HepG2 (cell line): ENCODE measurements around the gene LRIT1. TPM values are rescaled to one million over a fixed set of nuclear protein-coding genes. Genes with fewer than 3 reads are reported as not detected.
A peak's percentile ranks its signal among the peaks of the same experiment; 100 is the strongest.

Experiments used
- ATAC-seq: fragments of 200-7000 bp; cut with Tn5 transposase; 3 replicates; pipeline ENCODE4 v1.9.1; 2020; ENCODE audit warnings: mild to moderate bottlenecking, moderate library complexity
- BruUV-seq: library from RNA; stranded (reverse); fragments of 400-500 nt; replicated peaks from 2 replicates; lab custom pipeline; 2021; lab: Mats Ljungman, UMichigan
- CTCF ChIA-PET: fragments of 300-600 bp; formaldehyde crosslinking; extraction: SDS; loops from one replicate; lab custom pipeline; 2021; ENCODE audit warnings: low total read pairs, inconsistent platforms, low intra/inter-chr PET ratio; lab: Yijun Ruan, JAX
- POLR2A ChIA-PET: fragments of 350-600 bp; sonication (Branson Sonifier 250); formaldehyde crosslinking; loops from one replicate; lab custom pipeline; 2020; ENCODE audit warnings: antibody characterized with exemption, inconsistent platforms; lab: Yijun Ruan, JAX
- DNase-seq: peaks from one replicate; pipeline ENCODE4 v3.0.0-alpha.2; 2015; ENCODE audit warnings: low spot score
- FAIRE-seq: peaks from 3 replicates; lab custom pipeline; 2011; peaks lifted over from hg19 to GRCh38; lab: Jason Lieb, UNC
- H2AFZ ChIP-seq: one replicate; pipeline ENCODE4 v1.6.1; 2011; ENCODE audit warnings: low read length, inconsistent platforms
- H3K27ac ChIP-seq: fragments of 300-600 bp; 3 replicates; pipeline ENCODE4 v1.8.0; 2011; ENCODE audit warnings: mixed run types, mild to moderate bottlenecking, mixed read lengths, low read length, inconsistent platforms; ENCODE audit not compliant: insufficient read depth; ENCODE audit errors: extremely low read length
- H3K27me3 ChIP-seq, 2 experiments: fragments of 200-600 bp in 1 of 2; 2 replicates in 1 of 2; 3 replicates in 1 of 2; pipeline versions ENCODE4 v1.6.0 to v1.8.0; 2011; ENCODE audit warnings: low read length in 2 of 2, mild to moderate bottlenecking in 2 of 2, moderate library complexity in 2 of 2, inconsistent platforms in 1 of 2; ENCODE audit not compliant: insufficient read depth in 2 of 2, control insufficient read depth in 1 of 2
- H3K36me3 ChIP-seq, 2 experiments: fragments of 200-600 bp in 1 of 2; replicated peaks in 1 of 2; 2 replicates in 1 of 2; 3 replicates in 1 of 2; pipeline versions ENCODE4 v1.5.1 to v1.8.0; 2011; ENCODE audit warnings: low read length in 2 of 2, inconsistent platforms in 1 of 2; ENCODE audit not compliant: insufficient read depth in 2 of 2, control insufficient read depth in 1 of 2
- H3K4me1 ChIP-seq: 2 replicates; pipeline ENCODE4 v1.5.1; 2012; ENCODE audit warnings: low read length, inconsistent platforms; ENCODE audit not compliant: insufficient read depth
- H3K4me2 ChIP-seq: 2 replicates; pipeline ENCODE4 v1.6.0; 2011; ENCODE audit warnings: low read depth, low read length, inconsistent platforms
- H3K4me3 ChIP-seq, 3 experiments: fragments of 200-600 bp in 1 of 3; sonication (generic), shearing (Covaris generic) in 1 of 3; replicated peaks in 1 of 3; 2 replicates each; pipeline ENCODE4 v1.5.1; 2011 to 2016; ENCODE audit warnings: low read length in 3 of 3, inconsistent platforms in 2 of 3, low read depth in 2 of 3, mild to moderate bottlenecking in 2 of 3, control low read depth in 1 of 3, mixed read lengths in 1 of 3; ENCODE audit not compliant: insufficient read depth in 1 of 3
- H3K79me2 ChIP-seq: one replicate; pipeline ENCODE4 v1.6.1; 2011; ENCODE audit warnings: low read length, inconsistent platforms; ENCODE audit not compliant: insufficient read depth
- H3K9ac ChIP-seq: 2 replicates; pipeline ENCODE4 v1.6.0; 2011; ENCODE audit warnings: mild to moderate bottlenecking, low read depth, low read length, inconsistent platforms; ENCODE audit not compliant: insufficient read depth
- H3K9me3 ChIP-seq: 2 replicates; pipeline ENCODE4 v1.5.1; 2012; ENCODE audit warnings: mild to moderate bottlenecking, low read length
- H4K20me1 ChIP-seq: 2 replicates; pipeline ENCODE4 v1.6.0; 2011; ENCODE audit warnings: inconsistent platforms, mild to moderate bottlenecking, low read length, moderate library complexity; ENCODE audit not compliant: insufficient read depth
- DRAP1 ChIP-seq: IDR thresholded peaks from 2 replicates; pipeline ENCODE4 v1.6.1; 2016; ENCODE audit warnings: missing genetic modification reagents, missing compliant biosample characterization
- EP300 ChIP-seq, 3 experiments: sonication (generic) in 1 of 3; formaldehyde crosslinking in 1 of 3; IDR thresholded peaks; 2 replicates each; pipeline versions ENCODE4 v1.5.1 to v1.6.1; 2011 to 2020; ENCODE audit warnings: low read depth in 2 of 3, low read length in 2 of 3, borderline replicate concordance in 1 of 3, improper control_type of control experiment in 1 of 3, mild to moderate bottlenecking in 1 of 3, missing genetic modification reagents in 1 of 3, moderate library complexity in 1 of 3
- FOXA3 ChIP-seq: IDR thresholded peaks from 2 replicates; pipeline ENCODE4 v1.6.1; 2016; ENCODE audit warnings: missing genetic modification reagents, missing compliant biosample characterization
- HMG20A ChIP-seq: IDR thresholded peaks from 2 replicates; pipeline ENCODE4 v1.6.1; 2016; ENCODE audit warnings: borderline replicate concordance
- RFX1 ChIP-seq: fragments of 450-650 bp; IDR thresholded peaks from 2 replicates; pipeline ENCODE4 v1.6.1; 2017
- SOX6 ChIP-seq, 2 experiments: fragments of 450-650 bp in 1 of 2; sonication (generic) in 1 of 2; formaldehyde crosslinking in 1 of 2; IDR thresholded peaks; 2 replicates each; pipeline versions ENCODE4 v1.4.0 to v1.6.1; 2017 to 2020; ENCODE audit warnings: antibody characterized with exemption in 1 of 2, mild to moderate bottlenecking in 1 of 2, missing genetic modification reagents in 1 of 2
- SRSF4 ChIP-seq: fragments of 200-400 bp; formaldehyde crosslinking; IDR thresholded peaks from one replicate; pipeline ENCODE4 v1.6.1; 2018; ENCODE audit warnings: mild to moderate bottlenecking, low read depth, low read length, moderate library complexity; ENCODE audit not compliant: poor library complexity, severe bottlenecking
- TBX2 ChIP-seq: sonication (generic); formaldehyde crosslinking; IDR thresholded peaks from 2 replicates; pipeline ENCODE4 v1.5.0; 2020; ENCODE audit warnings: missing genetic modification reagents, mild to moderate bottlenecking, borderline replicate concordance
- YY1 ChIP-seq: IDR thresholded peaks from 2 replicates; pipeline ENCODE4 v1.6.1; 2011; ENCODE audit warnings: low read length, low read depth, moderate library complexity, mild to moderate bottlenecking; ENCODE audit not compliant: insufficient read depth, insufficient replicate concordance
- ZBTB1 ChIP-seq: sonication (generic); formaldehyde crosslinking; IDR thresholded peaks from 2 replicates; pipeline ENCODE4 v1.4.0; 2020; ENCODE audit warnings: missing genetic modification reagents, borderline replicate concordance
- ZBTB10 ChIP-seq: sonication (generic); formaldehyde crosslinking; IDR thresholded peaks from 2 replicates; pipeline ENCODE4 v1.4.0; 2020; ENCODE audit warnings: missing genetic modification reagents, borderline replicate concordance
- ZMAT3 ChIP-seq: sonication (generic); formaldehyde crosslinking; conservative IDR thresholded peaks from 2 replicates; pipeline ENCODE4 v1.7.0; 2021; ENCODE audit warnings: missing genetic modification reagents
- ZNF703 ChIP-seq: sonication (generic); formaldehyde crosslinking; IDR thresholded peaks from 2 replicates; pipeline ENCODE4 v1.5.1; 2020; ENCODE audit warnings: missing genetic modification reagents, mild to moderate bottlenecking, moderate library complexity, borderline replicate concordance
- ZNF704 ChIP-seq: sonication (generic); formaldehyde crosslinking; IDR thresholded peaks from 2 replicates; pipeline ENCODE4 v1.8.1; 2023; ENCODE audit warnings: mild to moderate bottlenecking, inconsistent platforms, moderate library complexity, missing genetic modification reagents, borderline replicate concordance
- WGBS: methylation state at CpG from one replicate; pipeline ENCODE4 v1.1.6; 2017; ENCODE audit warnings: low lambda C conversion rate; 5-methylcytosine and 5-hydroxymethylcytosine counted together
- in situ Hi-C: cut with HindIII; loops from 2 replicates; pipeline ENCODE4 v1.10.0; 2017; ENCODE audit warnings: low pct_unique_long_range_greater_than_20kb; ENCODE audit not compliant: extremely low pct_ligation_motif_present
- intact Hi-C: fragments of 100-400 bp; cut with micrococcal nuclease; formaldehyde crosslinking; loops from one replicate; pipeline ENCODE4 v1.10.0; 2022; ENCODE audit not compliant: unreplicated experiment
- polyA plus RNA-seq, 8 experiments: library from polyadenylated mRNA; depleted of rRNA in 3 of 8; stranded (reverse) in 7 of 8; unstranded in 1 of 8; fragments of >200 nt; fragmentation: Illumina TruSeq in 4 of 8; extraction: Trizol in 4 of 8; gene quantifications; 2 replicates each; pipeline versions ENCODE4 v1.2.1 to v1.2.3, GENCODE V29; 2011 to 2016; ENCODE audit warnings: low read depth in 4 of 8, missing spikeins in 1 of 8, mixed read lengths in 1 of 8; ENCODE audit not compliant: insufficient read depth in 1 of 8
- total RNA-seq, 5 experiments: library from RNA; depleted of rRNA; stranded (reverse); fragments of >200 nt; fragmentation: Illumina TruSeq; extraction: Trizol; gene quantifications; 2 replicates each; pipeline ENCODE4 v1.2.3, GENCODE V29; 2016; ENCODE audit warnings: low read depth in 1 of 5
- TF ChIP-seq, protein P1 (sequence below): sonication (generic); formaldehyde crosslinking; IDR thresholded peaks from 2 replicates; pipeline ENCODE4 v1.8.1; 2023; ENCODE audit warnings: missing genetic modification reagents, inconsistent platforms, borderline replicate concordance

Gene LRIT1
- total and polyA plus RNA-seq, 2 of the 13 experiments (the other 11 are each of a cell fraction or from before 2014, with no cell fraction given) = not detected

GRCh38 chr10:84270708-84271107 is 29.4 kb upstream of the LRIT1 start (continued):
- no peak for TF ChIP-seq SRSF4
- no peak for TF ChIP-seq ZBTB10 (CRISPR knock-in tag)
- no peak for TF ChIP-seq SOX6 (IDR thresholded peaks at IDR 0.05)
- TF ChIP-seq SOX6 (CRISPR knock-in tag; IDR thresholded peaks at IDR 0.05) = peak; percentile 36; the same call in 1 of the 2 replicates
- no peak for TF ChIP-seq YY1
- 0 out of 2 replicates have a peak, but pooled peaks have one; percentile 14 for TF ChIP-seq FOXA3
- TF ChIP-seq HMG20A (CRISPR knock-in tag) = peak; percentile 49; the same call in 1 of the 2 replicates
- peak in 1 of 2 experiments; percentile 42; a peak in 2 of 4 replicates for TF ChIP-seq EP300 (IDR thresholded peaks at IDR 0.05; ENCODE audit: low read depth in 2 of 2, low read length in 2 of 2)
- no peak for TF ChIP-seq EP300 (CRISPR knock-in tag; IDR thresholded peaks at IDR 0.05; ENCODE audit: borderline replicate concordance)

DNA sequence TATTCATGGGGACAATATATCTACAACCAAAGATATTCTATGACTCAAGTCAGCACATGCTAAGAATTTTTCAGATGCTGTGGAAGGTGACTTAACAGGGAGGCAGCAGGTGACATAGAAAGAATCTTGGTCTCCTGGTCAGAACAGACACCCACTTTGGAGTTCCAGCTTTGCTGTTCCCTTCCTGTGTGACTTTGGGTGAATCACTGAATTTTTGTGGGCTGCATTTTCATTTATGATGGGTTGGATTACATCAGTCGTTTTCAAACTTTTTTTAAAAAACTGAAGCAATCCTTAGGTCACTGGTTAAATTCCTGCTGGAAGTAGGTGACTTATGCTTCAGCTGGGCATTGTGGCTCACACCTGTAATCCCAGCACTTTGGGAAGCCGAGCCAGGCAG is 28.4 kb upstream of the LRIT1 start:
- Histone ChIP-seq H3K9ac (no peak overlapping the region), H2AFZ (no peak overlapping the region), H3K79me2 (no peaks in the 10 kb centered on the region), H3K4me1 (peaks cover 14% of the 10 kb centered on the region; the same call in 1 of the 2 replicates), H3K9me3 (no peaks in the 10 kb centered on the region), H3K4me2 (no peak overlapping the region), H4K20me1 (no peaks in the 10 kb centered on the region; the same call in 1 of the 2 replicates), H3K4me3 (no peak overlapping the region), H3K27ac (no peak overlapping the region), H3K36me3 (no peaks in the 10 kb centered on the region), H3K27me3 (peaks cover 0 to 20% of the 10 kb centered on the region in 2 experiments; a peak in 1 of 5 replicates)
- in situ Hi-C loops (loop anchor here (5.0 to 10.0 kb wide), 2 partner anchors 95 to 273 kb away; no protein-coding TSS in a partner anchor), intact Hi-C loops (loop anchor here (5.0 kb wide), 1 partner anchor 58 kb away; the partner anchor contains the start of gene CCSER2)
- 0% methylated on average over 2 of the region's 2 CpGs for WGBS
- ChIA-PET POLR2A (no interaction called here), CTCF (no interaction called here)
- DNase-seq = no peak
- no TSS peak for BruUV-seq
- no peak for ATAC-seq
- no peak for FAIRE-seq
- TF ChIP-seq ZBTB1 (CRISPR knock-in tag) (no peak), ZNF704 (CRISPR knock-in tag) (no peak), TBX2 (CRISPR knock-in tag) (no peak), ZMAT3 (no peak), RFX1 (no peak), DRAP1 (CRISPR knock-in tag) (no peak), ZNF703 (no peak)
- TF ChIP-seq, protein P1, sequence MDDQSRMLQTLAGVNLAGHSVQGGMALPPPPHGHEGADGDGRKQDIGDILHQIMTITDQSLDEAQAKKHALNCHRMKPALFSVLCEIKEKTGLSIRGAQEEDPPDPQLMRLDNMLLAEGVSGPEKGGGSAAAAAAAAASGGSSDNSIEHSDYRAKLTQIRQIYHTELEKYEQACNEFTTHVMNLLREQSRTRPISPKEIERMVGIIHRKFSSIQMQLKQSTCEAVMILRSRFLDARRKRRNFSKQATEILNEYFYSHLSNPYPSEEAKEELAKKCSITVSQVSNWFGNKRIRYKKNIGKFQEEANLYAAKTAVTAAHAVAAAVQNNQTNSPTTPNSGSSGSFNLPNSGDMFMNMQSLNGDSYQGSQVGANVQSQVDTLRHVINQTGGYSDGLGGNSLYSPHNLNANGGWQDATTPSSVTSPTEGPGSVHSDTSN (CRISPR knock-in tag) = no peak
